MM.1S (cell line): ENCODE data around the gene KLC4.

Experiments
- CTCF ChIP-seq: fragments of 300-600 bp; sonication (generic); IDR thresholded peaks from 2 replicates; pipeline ENCODE4 v1.5.1; 2016; ENCODE audit warnings: antibody characterized with exemption, low read length, mixed read lengths
- EZH2 ChIP-seq: fragments of 300-600 bp; sonication (generic); optimal IDR thresholded peaks from 2 replicates; pipeline ENCODE3; 2017; ENCODE audit warnings: low read depth, mild to moderate bottlenecking, antibody characterized with exemption, low read length, mixed read lengths
- EZH2phosphoT487 ChIP-seq: fragments of 300-600 bp; sonication (generic); IDR thresholded peaks from 2 replicates; pipeline ENCODE4 v1.6.1; 2018; ENCODE audit warnings: antibody characterized with exemption, low read length

- TF ChIP-seq CTCF (no peak), EZH2phosphoT487 (no peak), EZH2 (no peak)
Observed at GRCh38 chr6:43097502-43097901, 38.1 kb downstream of the KLC4 start.
